Stimulated activated CD4-positive, alpha-beta T cell treated with anti-CD3 and anti-CD28 coated beads, Interleukin-1b, Interleukin-23, amount 100 ng/mL, for 24 hours (primary cell): Measurements from ENCODE around the gene SLC35F1.

Experiments used
- DNase-seq, 4 experiments: peaks; one replicate each; pipeline ENCODE4 v3.0.0-alpha.2; 2020; ENCODE audit warnings: low read depth in 4 of 4, low spot score in 1 of 4

SLC35F1 gene

DNA sequence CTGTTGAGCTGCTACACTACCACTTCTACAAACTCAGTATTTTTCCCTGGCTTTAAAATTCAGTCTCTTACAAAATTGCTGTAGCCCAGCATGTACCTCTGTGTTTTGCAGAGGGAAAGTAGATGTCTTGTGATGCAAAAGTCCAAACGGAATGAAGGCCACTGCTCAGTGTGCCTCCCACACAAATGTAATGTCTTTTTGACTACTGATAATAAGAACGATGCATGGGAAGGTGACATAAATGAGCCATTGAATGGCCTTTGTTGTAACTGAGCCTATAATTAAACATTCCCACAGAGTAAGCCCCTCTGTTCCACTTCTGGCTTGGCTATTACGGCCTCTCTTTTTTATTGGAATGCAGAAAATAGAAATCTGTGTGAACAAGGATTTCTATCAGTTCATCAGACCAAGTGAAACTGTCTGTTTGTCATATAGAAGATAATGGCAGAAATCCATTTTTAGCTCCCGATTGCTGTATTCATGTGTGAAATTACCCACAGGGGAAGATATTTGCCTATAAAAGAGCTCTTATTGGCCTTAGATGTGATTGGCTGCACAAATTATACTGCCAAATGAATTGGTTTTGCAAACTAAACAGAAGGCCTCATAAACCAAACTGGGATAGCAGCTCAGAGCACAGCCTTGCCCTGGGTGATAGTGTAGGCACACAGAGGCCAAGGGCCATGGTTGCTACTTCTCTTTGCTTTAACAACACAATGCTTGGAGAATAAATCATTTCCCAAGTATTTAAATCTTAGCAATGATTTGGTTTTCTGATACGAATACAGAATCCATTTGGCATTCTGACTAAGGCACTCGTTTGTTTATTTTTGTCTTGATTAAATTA, 399.6 kb downstream of the SLC35F1 start:
- DNase-seq, result no peak

- no peak for DNase-seq
Measured at GRCh38 chr6:118307581-118307980, 400.5 kb downstream of the SLC35F1 start.

DNA sequence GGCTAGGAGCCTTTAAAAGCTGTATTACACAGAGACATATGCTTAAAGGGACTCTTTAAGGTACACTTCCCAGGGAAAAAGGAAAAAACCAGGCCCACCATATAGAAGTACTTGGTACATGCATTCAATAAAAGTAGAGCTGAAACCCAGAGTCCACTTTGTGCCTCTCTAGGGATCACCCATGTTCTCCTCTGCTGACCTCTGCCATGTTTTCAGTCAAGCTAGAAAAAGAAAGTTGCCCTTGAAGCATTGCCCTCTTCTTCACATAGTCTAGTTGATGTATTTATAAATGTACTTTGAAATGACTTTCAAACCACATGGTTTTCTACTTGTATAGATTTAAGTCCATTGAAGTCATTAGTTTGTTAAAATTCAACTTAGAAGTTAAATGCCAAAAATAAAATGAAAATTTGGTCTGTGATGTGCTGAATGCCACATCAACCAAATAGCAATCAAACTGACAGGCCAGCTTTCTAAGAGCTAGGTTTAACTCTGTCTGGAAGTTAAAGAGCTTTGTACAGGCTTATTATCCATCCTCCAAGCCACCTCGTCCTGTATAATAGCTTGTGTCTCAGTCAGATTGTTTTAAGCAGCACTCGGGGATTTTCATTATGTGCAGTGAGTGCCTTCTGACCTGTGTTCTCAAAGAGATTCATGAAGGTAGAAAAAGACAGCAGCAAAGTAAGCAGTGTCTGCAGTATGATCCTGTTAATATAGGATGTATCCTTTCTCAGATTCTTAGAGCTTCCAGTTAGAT, 402.5 kb downstream of the SLC35F1 start:
- DNase-seq, result no peak

GRCh38 chr6:118313208-118313607, 406.1 kb downstream of the SLC35F1 start:
- no peak for DNase-seq

- DNase-seq, result no peak
Measured at GRCh38 chr6:118313762-118314161, 406.7 kb downstream of the SLC35F1 start.

DNA sequence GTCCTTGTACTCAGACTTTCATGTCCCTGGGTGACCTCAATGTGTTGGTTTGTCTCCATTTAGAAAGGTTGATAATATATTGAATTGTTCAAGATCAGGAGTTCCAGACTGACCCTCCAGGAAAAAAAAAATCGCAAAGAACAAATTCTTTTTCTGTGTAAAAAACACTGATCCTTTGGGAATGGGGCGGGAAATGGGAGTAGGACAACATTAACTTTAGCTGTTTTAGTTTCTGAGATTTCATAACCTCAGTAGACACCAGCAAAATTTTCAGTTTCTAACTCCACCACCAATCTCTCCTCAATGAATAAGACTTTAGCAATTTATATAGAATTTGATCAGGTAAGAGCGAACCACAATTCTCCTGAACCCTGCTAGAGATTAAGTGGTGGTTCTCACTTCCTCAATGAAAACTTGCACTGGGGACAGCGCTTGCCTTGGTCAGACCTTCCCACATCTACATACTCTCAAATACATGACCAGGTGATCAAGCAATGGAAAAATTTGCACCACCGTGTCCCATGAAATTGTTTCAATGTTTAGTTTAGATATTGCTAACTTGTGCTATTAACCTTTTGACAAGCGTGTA, 409.8 kb downstream of the SLC35F1 start:
- no peak for DNase-seq

GRCh38 chr6:118317581-118318563, 410.8 kb downstream of the SLC35F1 start:
- DNase-seq, result no peak

GRCh38 chr6:118318648-118319047, 411.6 kb downstream of the SLC35F1 start:
- no peak for DNase-seq

GRCh38 chr6:118319416-118319815, 412.4 kb downstream of the SLC35F1 start:
- DNase-seq, result no peak

- DNase-seq, result no peak
Measured at GRCh38 chr6:118319894-118320649, 413.0 kb downstream of the SLC35F1 start.

DNA sequence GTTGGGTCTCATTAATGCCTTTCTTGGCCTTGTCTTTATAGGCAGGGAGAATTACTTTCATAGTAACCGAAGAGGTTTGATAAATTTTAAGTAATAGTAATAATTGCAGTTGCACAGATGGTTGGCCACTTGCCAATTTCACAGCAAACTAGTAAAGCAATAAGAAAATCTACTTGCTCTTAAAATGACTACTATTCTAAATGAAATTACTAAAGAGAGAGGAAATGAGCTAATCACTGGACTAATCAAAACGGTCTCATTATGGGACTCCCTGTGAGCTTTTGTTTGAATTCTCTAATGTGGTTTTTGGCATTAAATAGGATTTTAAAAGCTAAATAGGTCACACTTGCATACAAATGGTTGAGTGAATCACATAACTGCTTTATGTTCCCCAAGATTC, 413.6 kb downstream of the SLC35F1 start:
- DNase-seq, result no peak

DNA sequence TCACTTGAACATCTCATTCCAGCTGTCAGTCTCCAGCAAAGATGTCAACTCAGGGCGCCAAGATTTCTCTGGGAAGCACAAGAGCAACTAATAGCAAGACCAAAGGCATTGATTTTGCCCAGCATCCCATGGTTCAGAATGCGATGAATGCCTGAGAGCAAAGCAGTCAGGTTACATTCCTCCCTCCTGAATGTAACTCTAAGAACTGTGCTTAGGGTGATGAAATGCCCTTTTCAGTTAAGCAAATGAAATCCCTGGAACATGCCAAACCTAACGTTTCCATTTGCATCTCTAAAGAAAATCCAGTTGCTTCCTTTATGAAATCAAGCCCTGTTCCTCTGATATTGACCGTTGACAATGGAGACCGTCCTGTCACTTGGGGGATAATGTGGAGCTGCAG, 417.1 kb downstream of the SLC35F1 start:
- DNase-seq, result no peak

DNA sequence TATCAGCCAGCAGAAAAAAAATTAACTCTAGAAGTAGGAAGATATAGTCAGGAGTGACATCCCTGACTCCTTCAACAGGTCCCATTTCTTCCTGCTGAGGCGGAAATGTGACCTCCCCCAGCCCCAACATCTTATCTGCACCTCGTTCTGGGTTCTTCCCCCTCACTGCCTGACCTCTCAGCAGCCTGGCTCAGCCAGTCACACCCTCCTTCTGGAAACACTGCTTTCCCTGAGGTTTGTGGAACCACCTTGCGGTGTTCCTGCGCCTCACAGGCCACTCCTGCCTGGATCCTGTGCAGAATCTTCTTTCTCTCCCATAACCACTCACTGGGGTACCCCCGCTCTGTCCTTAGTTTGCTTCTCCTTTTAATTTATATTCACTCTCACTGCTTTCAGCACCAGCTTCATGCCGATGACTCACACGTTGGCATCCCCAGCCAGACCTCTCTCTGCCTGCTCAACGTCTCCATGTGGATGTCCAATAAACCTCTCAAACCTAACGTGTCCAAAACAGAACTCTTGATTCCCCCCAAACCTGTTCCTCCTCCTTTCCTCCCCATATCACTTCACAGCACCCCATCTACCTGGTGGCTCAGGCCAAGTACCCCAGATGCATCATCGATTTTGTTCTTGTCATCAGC, 418.3 kb downstream of the SLC35F1 start:
- DNase-seq, result no peak

DNA sequence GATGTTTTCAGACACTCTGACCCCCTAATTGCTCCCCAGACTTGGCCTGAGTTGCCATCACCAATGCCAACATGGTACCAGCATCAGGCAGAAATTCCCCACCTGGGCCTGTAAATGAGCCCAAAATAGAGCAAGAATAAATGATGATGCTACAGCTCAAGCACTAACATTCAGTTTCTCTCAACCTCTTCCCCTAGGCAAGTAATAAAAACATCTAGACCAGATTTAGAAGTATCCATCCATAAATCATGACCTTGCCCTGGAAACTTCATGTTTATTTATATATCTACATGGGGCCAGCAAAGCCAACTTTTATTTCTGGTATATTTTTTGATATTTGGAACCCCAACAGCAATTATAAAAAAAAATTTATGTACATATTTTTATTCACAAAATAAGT, 419.6 kb downstream of the SLC35F1 start:
- DNase-seq, result no peak

DNA sequence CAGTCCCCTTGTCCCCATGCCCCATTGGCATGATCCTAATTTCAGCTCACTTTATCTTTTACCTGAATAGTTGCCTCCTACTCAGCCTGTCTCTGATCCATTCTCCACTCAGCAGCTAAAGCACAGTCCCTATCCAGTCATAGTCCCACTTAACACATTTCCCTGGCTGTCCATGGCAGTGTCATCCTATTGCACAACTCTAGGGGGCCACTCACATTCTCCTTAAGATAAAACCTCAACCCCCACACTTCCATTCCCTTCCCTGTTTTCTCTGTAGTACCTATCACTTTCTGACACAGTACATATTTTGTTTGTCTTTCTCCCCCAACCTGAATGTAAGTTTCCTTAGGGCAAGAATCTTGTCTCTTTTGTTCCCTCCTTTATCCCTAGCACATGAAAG, 420.2 kb downstream of the SLC35F1 start:
- no peak for DNase-seq

DNA sequence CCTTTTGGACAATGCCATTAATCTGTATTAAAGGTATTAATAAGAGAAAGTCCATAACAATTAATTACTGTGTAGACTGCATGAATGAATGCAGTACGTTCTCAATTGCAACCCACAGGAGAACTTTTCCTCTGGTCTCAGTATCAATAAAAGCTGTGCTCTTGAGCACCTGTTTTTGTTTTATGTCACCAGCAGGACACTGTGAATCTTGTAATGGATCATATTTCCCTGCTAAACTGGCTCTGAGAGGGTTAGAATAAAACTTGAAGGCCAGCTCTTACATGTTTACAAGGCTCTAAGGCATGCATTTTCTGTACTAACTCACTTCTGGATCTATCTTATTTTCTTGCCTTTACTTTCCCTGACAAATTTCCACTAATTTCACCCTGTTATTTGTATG, 426.7 kb downstream of the SLC35F1 start:
- no peak for DNase-seq

DNA sequence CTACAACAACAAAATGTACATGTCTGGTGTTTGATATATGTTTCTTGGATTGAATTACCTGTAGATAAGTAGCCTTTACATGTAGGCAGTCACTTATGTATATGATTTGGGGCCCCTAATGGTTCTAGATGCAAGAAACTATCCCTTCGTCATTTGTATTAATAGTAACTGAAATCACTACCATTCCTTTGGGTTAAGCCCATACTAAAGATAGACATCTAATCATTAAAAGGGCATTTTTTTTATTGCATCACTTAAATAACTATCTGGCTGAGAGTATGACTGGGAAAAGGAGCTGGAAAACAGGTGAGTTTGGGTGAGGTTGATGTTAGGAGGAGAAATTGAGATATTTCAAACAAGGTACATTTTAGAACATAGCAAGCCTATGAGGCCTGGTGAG, 427.6 kb downstream of the SLC35F1 start:
- no peak for DNase-seq

DNA sequence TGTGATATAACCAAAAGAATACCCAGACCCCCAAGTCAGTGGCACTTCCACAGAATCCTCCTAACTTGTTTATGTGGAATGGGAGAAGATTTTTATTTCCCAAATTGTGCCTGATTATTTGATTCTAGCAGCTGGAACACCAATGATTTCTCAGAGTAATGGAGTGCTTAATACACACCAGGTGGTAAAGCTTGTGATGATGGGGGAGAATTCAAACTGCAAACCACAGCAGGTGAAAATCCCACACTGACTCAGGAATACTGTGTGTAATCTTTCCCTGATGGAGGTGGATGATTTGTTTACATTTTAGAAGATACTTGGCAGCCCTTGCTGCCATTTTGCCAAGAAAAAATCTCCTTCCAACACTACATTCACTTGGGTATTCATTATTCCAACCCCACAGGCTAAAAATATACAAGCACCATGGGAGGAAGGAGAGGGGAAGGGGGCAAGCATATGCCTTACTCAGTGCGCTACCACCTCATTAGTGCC, 428.3 kb downstream of the SLC35F1 start:
- no peak for DNase-seq

DNA sequence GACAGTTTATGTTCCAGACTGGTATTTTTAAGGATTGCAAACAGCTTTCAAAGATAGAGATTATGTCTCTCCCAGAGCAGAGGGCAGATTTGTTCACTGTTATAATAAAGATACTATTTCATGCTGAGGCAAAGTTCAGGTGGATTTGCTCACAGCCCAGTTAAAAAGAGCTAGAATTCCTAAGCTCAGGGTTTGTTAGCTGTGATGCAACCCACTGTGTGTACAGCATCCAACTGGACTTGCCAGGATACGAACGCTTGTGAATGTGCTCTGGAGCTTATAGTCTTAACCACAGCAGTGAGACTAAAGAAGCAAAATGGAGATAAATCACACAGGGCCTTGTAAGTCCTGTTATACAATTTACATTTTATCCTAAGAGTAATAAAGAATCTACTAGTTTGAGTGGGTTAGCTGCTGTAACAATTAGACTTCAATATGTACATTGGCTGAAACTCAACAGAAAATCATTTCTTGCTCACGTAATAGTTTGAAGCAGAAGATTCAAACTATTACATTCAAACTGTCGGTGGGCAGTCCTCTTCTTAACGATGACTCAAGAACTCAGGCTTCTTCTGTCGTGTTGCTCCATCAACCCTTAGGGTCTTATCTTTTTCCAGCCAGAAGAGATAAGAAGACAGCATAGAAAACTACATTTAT, 437.1 kb downstream of the SLC35F1 start:
- no peak for DNase-seq
